ENCODE data around the gene TP53.

DNA sequence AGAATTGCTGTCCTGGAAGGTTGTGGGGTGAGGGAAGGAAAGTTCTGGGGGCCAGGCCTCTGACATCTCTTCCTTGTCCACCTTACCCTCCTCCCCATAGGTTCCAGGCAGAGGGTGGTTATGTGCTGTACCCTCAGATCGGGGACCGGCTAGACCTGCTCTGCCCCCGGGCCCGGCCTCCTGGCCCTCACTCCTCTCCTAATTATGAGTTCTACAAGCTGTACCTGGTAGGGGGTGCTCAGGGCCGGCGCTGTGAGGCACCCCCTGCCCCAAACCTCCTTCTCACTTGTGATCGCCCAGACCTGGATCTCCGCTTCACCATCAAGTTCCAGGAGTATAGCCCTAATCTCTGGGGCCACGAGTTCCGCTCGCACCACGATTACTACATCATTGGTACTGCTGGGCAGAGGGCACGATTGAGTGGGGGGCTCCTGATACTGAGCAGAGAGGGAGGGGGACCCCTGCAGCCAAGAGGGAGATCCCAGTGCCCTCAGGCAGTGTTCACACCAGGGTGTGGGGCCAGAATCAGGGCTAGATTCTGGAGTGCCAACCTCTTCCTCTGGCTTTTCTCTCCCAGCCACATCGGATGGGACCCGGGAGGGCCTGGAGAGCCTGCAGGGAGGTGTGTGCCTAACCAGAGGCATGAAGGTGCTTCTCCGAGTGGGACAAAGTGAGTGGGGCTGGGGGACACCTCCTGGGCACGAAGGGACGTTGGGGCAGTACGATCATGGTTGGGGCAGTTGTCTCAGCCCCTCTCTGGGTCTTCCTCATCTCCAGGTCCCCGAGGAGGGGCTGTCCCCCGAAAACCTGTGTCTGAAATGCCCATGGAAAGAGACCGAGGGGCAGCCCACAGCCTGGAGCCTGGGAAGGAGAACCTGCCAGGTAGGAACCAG is 20.8 kb upstream of the TP53 start:
- TF ChIP-seq, protein P1, sequence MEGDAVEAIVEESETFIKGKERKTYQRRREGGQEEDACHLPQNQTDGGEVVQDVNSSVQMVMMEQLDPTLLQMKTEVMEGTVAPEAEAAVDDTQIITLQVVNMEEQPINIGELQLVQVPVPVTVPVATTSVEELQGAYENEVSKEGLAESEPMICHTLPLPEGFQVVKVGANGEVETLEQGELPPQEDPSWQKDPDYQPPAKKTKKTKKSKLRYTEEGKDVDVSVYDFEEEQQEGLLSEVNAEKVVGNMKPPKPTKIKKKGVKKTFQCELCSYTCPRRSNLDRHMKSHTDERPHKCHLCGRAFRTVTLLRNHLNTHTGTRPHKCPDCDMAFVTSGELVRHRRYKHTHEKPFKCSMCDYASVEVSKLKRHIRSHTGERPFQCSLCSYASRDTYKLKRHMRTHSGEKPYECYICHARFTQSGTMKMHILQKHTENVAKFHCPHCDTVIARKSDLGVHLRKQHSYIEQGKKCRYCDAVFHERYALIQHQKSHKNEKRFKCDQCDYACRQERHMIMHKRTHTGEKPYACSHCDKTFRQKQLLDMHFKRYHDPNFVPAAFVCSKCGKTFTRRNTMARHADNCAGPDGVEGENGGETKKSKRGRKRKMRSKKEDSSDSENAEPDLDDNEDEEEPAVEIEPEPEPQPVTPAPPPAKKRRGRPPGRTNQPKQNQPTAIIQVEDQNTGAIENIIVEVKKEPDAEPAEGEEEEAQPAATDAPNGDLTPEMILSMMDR (conservative IDR thresholded peaks at IDR 0.05; ENCODE audit: low read length): no peak
- TF ChIP-seq EZH2phosphoT487 (IDR thresholded peaks at IDR 0.05; ENCODE audit: borderline replicate concordance, low read depth, low read length): no peak

Measured in OCI-LY7 (cell line).